ENCODE data around the gene VSX1.

DNA sequence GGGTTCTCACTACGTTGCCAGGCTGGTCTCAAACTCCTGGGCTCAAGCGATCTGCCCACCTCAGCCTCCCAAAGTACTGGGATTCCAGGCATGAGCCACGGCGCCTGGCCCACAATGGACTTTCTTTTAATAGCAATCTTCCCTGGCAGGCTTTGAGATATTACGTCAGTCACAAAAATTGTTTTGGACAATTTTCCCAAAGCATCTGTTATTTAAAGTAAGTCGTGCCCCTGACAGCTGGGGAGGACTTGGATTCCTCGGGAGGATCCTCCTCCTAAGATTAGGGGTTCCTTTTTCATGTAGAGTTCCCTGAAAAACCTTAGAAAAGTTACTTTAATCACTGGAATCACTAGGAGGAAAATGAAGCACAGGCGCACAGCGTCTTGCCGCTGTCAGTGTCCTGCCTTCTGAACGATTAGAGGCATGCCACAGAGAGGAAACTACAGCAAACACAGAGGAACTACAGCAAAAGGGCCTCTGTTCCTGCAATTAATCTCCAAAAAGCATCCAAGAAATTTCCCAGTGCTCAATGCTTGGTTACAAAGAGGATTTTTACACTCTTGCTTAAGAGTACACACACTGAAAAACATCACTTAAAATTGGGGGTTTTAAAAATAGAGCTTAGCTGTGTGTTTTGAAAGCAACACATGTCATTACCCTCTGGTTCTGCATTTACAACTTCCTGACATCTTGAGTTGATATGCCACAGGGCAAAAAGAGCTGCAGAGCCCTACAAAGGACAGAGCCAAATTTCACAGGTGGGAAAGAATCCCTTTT lies 28.5 kb downstream of the VSX1 start:
- TF ChIP-seq TAF1 (conservative IDR thresholded peaks at IDR 0.05), result no peak
- TF ChIP-seq, protein P1, sequence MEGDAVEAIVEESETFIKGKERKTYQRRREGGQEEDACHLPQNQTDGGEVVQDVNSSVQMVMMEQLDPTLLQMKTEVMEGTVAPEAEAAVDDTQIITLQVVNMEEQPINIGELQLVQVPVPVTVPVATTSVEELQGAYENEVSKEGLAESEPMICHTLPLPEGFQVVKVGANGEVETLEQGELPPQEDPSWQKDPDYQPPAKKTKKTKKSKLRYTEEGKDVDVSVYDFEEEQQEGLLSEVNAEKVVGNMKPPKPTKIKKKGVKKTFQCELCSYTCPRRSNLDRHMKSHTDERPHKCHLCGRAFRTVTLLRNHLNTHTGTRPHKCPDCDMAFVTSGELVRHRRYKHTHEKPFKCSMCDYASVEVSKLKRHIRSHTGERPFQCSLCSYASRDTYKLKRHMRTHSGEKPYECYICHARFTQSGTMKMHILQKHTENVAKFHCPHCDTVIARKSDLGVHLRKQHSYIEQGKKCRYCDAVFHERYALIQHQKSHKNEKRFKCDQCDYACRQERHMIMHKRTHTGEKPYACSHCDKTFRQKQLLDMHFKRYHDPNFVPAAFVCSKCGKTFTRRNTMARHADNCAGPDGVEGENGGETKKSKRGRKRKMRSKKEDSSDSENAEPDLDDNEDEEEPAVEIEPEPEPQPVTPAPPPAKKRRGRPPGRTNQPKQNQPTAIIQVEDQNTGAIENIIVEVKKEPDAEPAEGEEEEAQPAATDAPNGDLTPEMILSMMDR (IDR thresholded peaks at IDR 0.05; ENCODE audit: low read depth, low read length, missing input control), result no peak
- TF ChIP-seq SP1 (IDR thresholded peaks at IDR 0.05), result no peak
- no peak for TF ChIP-seq YY1 (IDR thresholded peaks at IDR 0.05)
